ENCODE results near the gene IGLL1. TPM values are rescaled to one million over a fixed set of nuclear protein-coding genes. Genes with fewer than 3 reads are reported as not detected.
"Not testable (repeated sequence)": the region's sequence is repeated elsewhere in the genome, so short reads cannot be mapped to it uniquely, and the experiment has no call there.

IGLL1 gene
- total RNA-seq = not detected

- DNase-seq = no peak
Observed at GRCh38 chr22:23579870-23580575, at the start of gene IGLL1. Gene IGLL1, minus strand, starts transcription at chr22:23580290. Its CDS starts 100 bp downstream, at chr22:23580190.

- not testable (repeated sequence) for DNase-seq
Observed at GRCh38 chr22:23628056-23628743, 48.1 kb upstream of the IGLL1 start.

GRCh38 chr22:23627401-23628055, 47.4 kb upstream of the IGLL1 start:
- peak; percentile 37 for DNase-seq

GRCh38 chr22:23626286-23626975, 46.3 kb upstream of the IGLL1 start:
- DNase-seq = no peak

- DNase-seq = no peak
Observed at GRCh38 chr22:23622634-23623033, 42.5 kb upstream of the IGLL1 start.

- not testable (repeated sequence) for DNase-seq
Observed at GRCh38 chr22:23621916-23622315, 41.8 kb upstream of the IGLL1 start.

GRCh38 chr22:23621082-23621780, 41.1 kb upstream of the IGLL1 start:
- DNase-seq = no peak

- DNase-seq = no peak
Observed at GRCh38 chr22:23613193-23613972, 33.3 kb upstream of the IGLL1 start.

GRCh38 chr22:23609983-23610781, 30.1 kb upstream of the IGLL1 start:
- DNase-seq = no peak

GRCh38 chr22:23608583-23608982, 28.5 kb upstream of the IGLL1 start:
- DNase-seq = no peak

- DNase-seq = no peak
Observed at GRCh38 chr22:23606204-23607131, 26.4 kb upstream of the IGLL1 start.

GRCh38 chr22:23604939-23605712, 25.0 kb upstream of the IGLL1 start:
- no peak for DNase-seq

- no peak for DNase-seq
Observed at GRCh38 chr22:23603266-23603665, 23.2 kb upstream of the IGLL1 start.

- no peak for DNase-seq
Observed at GRCh38 chr22:23598805-23599518, 18.9 kb upstream of the IGLL1 start.

- DNase-seq = not testable (repeated sequence)
Observed at GRCh38 chr22:23597576-23598268, 17.6 kb upstream of the IGLL1 start.

GRCh38 chr22:23595904-23596303, 15.8 kb upstream of the IGLL1 start:
- DNase-seq = not testable (repeated sequence)

- no peak for DNase-seq
Observed at GRCh38 chr22:23591846-23592245, 11.8 kb upstream of the IGLL1 start.

Data from effector CD4-positive, alpha-beta T cell (primary cell).